DMS53 (cell line): ENCODE data around the gene IL1B.
A peak's percentile ranks its signal among the peaks of the same experiment; 100 is the strongest.

Experiments used
- DNase-seq: peaks from one replicate; lab custom pipeline; 2025; lab: John Stamatoyannopoulos, UW

IL1B gene

DNA sequence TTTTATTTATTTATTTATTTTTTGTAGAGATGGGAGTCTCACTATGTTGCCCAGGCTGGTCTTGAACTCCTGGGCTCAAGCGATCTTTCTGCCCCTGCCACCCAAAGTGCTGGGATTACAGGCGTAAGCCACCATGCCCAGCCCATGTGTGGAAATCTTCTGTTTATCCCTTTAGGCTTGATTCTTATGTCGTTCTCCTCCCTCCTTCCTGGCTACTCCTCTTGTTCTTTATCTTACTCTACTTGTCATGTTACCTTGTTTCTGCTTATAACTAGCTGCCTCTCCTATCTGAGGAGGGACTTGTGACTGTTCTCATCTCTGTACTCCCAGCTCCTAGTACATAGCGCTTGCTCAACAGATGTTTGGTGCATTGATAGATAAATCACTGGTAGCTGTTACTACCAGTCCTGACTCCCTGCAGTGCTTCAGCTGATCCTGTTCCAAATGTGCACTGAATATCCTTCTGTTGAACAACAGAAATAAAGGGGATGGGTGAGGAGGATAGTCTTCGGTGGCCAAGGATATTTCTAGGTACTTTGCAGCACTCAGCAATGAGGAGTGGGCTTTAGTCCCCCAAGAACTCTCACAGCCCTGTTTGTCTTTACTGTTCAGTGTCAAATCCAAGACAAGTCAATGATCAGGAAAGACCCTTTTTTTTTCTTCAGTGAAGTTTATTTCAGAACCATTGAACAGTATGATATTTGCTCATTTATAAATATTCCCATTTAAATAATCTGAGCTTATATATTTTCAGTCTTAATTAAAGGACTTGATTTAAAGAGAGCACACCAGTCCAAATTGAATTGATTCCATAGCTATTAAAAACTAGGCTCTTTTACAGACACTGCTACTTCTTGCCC lies 7.2 kb downstream of the IL1B start:
- no peak for DNase-seq

DNA sequence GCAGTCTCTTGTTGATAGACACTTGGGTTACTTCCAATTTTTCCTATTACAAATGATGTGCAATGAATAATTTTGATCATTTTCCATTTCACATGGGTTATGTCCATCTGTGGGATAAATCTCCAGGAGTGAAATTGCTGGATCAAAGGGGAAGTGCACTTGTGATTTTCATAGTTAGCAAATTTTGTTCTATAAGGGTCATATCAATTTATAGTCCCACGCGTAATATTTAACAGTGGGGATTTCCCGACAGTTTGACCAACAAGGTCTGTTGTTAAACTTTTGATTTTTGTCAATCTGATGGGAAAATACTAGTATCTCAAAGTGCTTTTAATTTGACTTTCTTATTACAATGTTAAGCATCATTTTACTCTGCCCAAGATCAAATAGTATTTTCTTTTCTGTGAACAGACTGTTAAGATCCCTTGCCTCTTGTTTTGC lies 8.3 kb downstream of the IL1B start:
- DNase-seq: no peak

- DNase-seq: no peak
Observed at GRCh38 chr2:112827604-112828185, 8.9 kb downstream of the IL1B start.

DNA sequence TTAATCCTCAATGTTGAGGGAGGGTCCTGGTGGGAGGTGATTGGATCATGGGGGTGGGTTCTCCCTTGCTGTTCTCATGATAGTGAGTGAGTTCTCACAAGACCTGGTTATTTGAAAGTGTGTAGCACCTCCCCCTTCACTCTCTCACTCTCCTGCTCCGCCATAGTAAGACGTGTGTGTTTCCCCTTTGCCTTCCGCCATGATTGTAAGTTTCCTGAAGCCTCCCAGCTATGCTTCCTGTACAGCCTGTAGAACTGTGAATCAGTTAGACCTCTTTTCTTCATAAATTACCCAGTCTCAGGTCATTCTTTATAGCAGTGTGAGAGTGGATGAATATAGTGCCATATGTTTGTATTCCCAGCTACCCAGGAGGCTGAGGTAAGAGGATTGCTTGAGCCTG lies 9.6 kb downstream of the IL1B start:
- no peak for DNase-seq

- no peak for DNase-seq
Observed at GRCh38 chr2:112825706-112826105, 10.9 kb downstream of the IL1B start.

DNA sequence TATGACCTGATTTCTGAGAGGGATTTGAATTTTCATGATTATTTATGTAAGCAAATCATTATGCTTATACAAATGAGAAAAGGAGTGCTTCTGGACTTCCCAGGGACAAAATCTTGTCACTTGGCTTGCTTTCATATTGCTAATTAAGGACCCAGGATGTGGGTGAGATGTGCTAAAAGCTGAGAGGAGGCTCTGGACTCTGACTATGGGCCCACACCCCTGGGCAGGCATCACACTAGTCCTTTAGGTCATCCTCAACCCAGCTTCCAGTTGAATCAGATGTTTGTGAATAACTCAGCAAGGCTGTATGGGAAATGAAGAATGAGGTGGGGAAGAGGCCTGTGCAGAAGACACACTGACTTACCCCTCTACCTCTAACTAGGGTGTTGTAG lies 11.9 kb downstream of the IL1B start:
- no peak for DNase-seq

DNA sequence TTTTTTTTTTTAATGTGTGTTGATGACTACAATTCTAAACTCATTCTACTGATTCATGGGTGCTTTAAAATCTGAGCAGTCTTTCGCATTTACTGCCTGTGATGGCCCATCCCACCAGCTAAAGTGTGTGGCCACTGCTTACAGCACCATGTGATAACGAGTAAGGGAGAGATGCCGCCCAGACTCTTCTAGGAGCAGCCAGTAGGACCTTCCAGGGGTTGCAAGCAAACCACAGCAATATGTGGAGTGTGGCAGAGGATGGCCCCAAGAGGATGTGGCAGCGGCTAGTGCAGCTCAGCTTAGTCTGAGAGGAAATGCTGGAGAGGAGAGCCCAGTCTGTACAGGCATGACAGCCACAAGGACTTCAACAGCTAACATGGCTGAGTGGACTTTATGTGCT lies 14.9 kb downstream of the IL1B start:
- no peak for DNase-seq

DNA sequence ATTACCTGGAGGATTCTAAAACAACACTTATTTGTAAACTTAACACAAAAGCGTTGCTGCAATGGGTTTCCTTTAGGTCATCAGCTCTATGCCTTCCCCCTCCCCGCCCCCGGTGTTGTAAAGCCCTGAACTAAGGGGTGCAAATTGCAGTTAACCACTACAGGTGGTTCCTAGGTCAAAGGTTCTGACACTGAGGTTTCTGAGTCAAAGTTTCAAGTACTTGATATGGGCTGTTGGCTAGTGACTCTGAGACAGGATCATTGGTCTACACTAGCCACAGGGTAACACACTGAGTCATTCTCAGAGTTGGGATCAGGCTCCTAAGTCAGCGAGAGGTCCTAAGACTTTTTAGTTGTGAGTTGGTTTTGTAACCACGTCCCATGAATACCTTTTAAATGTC lies 15.4 kb downstream of the IL1B start:
- no peak for DNase-seq

DNA sequence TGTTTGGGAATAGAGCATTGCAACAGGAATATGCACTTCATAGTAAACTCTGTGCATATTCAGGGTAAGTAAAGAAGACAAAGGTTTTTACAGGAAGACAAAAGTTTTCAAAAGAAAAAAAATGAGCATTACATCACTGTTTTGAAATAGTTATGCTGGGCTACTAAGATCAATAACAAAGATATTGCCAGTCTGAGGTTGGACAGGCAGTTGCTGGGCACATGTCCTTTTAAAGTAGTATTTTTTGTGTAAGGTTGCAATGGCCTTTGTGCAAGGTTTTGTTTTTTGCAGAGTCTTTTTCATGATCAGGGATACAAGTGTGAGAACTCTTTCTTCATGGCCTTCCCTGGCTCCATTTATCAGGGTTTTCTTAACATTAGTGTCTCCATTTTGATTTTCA lies 16.2 kb downstream of the IL1B start:
- DNase-seq: no peak

- DNase-seq: no peak
Observed at GRCh38 chr2:112819081-112819480, 17.5 kb downstream of the IL1B start.

DNA sequence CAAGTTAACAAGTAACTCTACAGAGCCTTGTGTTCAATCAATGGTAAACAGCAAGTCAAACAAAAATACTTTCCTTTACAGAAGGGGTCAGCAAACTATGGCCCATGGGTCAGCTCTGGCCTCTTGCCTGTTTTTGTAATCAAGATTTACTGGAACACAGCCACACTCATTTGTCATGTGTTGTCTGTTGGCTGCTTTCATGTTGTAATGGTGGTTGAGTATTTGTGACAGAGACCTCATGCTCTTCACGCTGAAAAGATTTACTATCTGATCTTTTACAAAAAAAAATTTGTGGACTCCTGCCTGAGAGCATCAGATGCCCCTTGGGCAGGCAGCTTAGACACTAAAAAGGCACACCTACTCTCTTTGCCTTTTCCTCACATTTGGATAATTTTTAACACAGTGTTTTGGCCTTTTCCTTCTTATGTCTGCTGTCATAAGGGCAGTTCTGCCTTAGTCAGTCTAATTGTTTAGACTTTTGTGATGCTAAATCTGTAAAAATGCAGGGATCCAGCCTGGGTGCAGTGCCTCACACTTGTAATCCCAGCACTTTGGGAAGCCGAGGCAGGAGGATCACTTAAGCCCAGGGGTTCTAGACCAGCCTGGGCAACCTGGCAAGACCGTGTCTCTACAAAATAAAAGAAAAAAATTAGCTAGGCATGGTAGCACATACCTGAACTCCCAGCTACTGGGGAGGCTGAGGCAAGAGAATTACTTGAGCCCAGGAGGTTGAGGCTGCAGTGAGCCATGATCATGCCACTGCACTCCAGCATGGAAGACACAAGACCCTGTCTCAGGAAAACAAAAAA lies 18.3 kb downstream of the IL1B start:
- DNase-seq: no peak

GRCh38 chr2:112817082-112817689 lies 19.4 kb downstream of the IL1B start:
- DNase-seq: no peak

GRCh38 chr2:112814278-112814677 lies 22.3 kb downstream of the IL1B start:
- DNase-seq: no peak

DNA sequence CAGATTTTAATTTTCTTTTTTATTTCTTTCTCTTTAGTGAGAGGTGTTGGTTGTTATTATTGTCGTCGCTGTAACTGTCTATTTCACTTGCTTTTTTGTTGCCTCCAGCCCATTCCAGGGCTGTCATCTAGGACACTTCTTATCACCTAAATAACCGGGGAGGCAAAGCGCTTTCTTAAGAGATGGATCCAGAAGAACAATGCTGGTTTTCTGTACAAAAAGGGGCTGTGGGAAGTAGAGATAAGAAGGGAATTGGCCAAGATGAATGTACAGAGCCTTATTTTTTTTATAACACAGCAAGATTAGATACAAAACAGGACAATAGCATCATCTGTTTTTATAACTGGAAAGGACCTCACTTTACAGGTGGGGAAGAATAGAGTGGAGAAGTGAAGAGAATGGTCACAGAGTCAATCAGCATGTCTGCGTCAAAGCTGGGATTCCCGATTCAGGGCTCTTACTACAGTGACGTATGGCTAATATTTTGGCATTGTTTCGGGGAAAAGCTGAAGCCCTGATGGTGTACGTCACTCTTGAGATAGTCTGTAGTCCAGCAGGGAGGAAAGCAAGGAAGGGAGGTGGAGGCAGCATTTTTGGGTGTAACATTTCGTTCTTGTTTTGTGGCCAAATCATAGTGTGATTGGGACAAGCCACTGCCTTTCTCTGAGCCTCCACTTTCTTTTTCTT lies 23.2 kb downstream of the IL1B start:
- no peak for DNase-seq

- DNase-seq: no peak
Observed at GRCh38 chr2:112812318-112813267, 24.0 kb downstream of the IL1B start.

- peak; percentile 32 for DNase-seq
Observed at GRCh38 chr2:112811841-112812306, 24.7 kb downstream of the IL1B start.

DNA sequence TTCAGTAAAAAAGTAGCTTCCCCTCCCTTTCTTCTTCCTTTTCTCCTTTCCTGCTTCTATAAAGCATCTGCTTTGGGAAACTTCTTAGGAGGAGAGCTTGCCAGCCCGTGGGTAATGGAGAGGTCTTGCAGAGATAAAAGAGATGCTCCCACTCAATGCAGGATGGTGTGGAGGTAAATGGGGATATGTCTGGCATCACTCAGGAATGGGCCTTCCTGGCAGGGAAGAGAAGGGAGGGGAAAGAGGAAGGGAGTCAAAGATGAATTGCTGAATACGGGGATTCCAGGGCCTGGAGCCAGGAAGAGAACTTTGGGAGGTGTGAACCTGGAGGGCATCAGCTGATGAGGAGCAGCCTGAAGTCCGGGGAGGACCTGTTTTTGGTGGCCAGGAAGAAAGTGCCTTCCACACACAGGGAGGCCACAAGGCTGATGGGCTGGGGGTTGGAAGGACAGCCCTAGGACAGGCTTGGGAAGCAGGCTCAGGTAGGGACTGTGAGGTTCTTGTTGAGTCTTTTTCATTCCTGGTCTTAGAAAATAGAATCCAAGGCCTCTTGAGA lies 25.2 kb downstream of the IL1B start:
- DNase-seq: no peak

GRCh38 chr2:112809112-112809511 lies 27.5 kb downstream of the IL1B start:
- no peak for DNase-seq

DNA sequence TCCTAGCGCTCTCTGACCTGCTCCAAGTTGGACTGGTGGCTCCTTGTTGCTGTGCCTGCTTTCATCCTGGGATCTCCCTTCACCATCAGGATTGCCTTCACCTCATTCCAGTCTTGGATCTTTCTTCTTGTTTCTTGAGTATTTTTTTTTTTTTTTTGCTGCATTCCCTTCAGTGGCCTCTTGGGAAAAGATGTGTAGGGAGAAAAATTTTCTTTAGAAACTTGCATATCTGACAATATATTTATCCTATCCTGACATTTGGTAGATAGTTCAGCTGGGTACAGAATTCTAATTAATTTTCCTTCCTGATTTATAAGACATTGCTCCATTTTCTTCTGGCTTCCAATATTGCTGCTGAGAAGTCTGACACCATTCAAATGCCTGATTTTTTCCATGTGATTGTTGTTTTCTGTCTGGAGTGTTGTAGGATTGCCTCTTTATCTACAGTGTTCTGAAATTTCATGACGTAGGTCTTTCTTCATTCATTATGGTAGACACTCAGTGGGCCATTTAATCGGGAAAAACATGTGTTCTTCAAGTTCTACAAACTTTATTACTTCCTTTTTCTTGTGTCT lies 29.3 kb downstream of the IL1B start:
- DNase-seq: peak; percentile 22

DNA sequence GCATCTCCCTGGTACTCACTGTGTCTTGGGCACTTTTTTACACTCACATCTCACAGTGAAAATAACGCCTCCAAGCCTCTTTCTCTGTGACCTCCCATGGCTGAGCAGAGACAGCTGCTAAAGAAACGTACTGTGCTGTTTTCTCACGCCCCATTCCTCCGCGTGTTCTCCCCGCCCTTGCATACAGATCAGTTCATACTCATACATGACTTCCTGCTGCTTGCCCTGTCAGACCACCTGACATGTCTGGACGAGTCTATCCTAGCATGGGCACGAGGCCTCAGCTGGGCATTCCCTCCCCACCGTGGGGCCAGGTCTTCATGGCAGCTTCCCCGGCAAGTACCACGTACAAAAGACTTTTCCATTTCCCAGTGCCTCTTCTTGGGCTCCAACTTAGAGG lies 31.0 kb downstream of the IL1B start:
- DNase-seq: no peak
